Panc1 (cell line): ENCODE measurements around the gene IGF1.

Experiments used
- POLR2AphosphoS5 ChIP-seq: IDR thresholded peaks from 2 replicates; pipeline ENCODE4 v1.6.1; 2012; ENCODE audit warnings: mild to moderate bottlenecking, low read depth, low read length, moderate library complexity
- REST ChIP-seq, 2 experiments: IDR thresholded peaks; 2 replicates each; pipeline ENCODE4 v1.6.1; 2011 to 2012; ENCODE audit warnings: low read depth in 2 of 2, control low read depth in 1 of 2, low read length in 1 of 2, mild to moderate bottlenecking in 1 of 2, moderate library complexity in 1 of 2; ENCODE audit not compliant: insufficient read depth in 1 of 2
- TF ChIP-seq, protein P1 (sequence below): fragments of 450-650 bp; IDR thresholded peaks from 2 replicates; pipeline ENCODE4 v1.5.1; 2017; ENCODE audit warnings: mild to moderate bottlenecking

DNA sequence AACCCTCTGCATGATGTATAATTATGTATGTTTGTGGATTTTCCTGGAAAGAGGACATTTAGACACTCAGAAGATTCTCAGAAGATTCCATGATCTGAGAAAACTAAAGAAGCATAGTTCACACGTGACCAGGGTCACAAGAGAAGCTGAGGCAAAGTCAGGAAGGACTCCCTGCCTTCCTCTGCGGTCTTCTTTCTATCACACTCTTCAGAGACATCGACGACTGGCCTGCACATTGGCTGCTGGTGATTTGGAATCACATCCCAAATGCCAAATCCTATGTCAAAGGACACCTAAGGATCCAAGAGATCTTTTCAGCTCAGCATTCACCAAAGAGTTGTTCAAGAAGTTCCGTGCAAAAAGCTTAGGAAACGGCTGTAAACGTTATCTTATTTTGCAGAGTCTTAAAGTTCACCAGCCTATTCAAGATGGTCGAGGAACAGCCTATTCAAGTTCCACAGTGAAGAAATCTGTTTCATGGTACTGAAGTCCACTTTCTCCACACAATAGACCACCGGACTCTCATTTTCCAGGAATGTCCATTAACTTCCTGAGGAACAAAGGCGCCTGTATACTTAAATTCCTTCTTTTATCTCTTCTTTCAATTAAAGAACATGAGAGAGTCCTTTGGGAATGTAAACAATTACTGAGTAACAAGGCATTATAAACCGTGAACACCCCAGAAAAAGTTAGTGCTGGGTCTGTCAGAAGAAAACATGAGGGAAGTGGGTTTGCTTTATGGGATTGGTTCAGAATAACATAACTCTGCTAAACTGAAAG, 42.1 kb downstream of the IGF1 start:
- TF ChIP-seq, protein P1, sequence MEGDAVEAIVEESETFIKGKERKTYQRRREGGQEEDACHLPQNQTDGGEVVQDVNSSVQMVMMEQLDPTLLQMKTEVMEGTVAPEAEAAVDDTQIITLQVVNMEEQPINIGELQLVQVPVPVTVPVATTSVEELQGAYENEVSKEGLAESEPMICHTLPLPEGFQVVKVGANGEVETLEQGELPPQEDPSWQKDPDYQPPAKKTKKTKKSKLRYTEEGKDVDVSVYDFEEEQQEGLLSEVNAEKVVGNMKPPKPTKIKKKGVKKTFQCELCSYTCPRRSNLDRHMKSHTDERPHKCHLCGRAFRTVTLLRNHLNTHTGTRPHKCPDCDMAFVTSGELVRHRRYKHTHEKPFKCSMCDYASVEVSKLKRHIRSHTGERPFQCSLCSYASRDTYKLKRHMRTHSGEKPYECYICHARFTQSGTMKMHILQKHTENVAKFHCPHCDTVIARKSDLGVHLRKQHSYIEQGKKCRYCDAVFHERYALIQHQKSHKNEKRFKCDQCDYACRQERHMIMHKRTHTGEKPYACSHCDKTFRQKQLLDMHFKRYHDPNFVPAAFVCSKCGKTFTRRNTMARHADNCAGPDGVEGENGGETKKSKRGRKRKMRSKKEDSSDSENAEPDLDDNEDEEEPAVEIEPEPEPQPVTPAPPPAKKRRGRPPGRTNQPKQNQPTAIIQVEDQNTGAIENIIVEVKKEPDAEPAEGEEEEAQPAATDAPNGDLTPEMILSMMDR: no peak
- TF ChIP-seq REST (IDR thresholded peaks at IDR 0.05; ENCODE audit: insufficient read depth in 1 of 2, low read depth in 2 of 2, low read length in 1 of 2): no peak
- TF ChIP-seq POLR2AphosphoS5: no peak
